Hepatocyte (in vitro differentiated cells): ENCODE measurements around the gene LCMT2. TPM values are rescaled to one million over a fixed set of nuclear protein-coding genes. Genes with fewer than 3 reads are reported as not detected.

Experiments
- DNase-seq: peaks from one replicate; pipeline ENCODE4 v3.0.0-alpha.2; 2016; ENCODE audit warnings: low spot score
- H2AFZ ChIP-seq: fragments of 200-600 bp; sonication (generic); 2 replicates; pipeline ENCODE4 v1.6.0; 2016; ENCODE audit warnings: antibody characterized with exemption, mild to moderate bottlenecking
- H3K27ac ChIP-seq: fragments of 200-600 bp; sonication (generic); 2 replicates; pipeline ENCODE4 v1.5.1; 2016; ENCODE audit warnings: mild to moderate bottlenecking
- H3K27me3 ChIP-seq: fragments of 200-600 bp; sonication (generic); 2 replicates; pipeline ENCODE4 v1.6.1; 2016
- H3K36me3 ChIP-seq: fragments of 200-600 bp; sonication (generic); replicated peaks from 2 replicates; pipeline ENCODE4 v1.5.1; 2016; ENCODE audit warnings: low read depth; ENCODE audit not compliant: insufficient read depth
- H3K4me1 ChIP-seq: fragments of 200-600 bp; sonication (generic); 2 replicates; pipeline ENCODE4 v1.5.1; 2016; ENCODE audit warnings: mild to moderate bottlenecking, moderate library complexity; ENCODE audit not compliant: insufficient read depth
- H3K4me2 ChIP-seq: fragments of 200-600 bp; sonication (generic); 2 replicates; pipeline ENCODE4 v1.6.0; 2016
- H3K4me3 ChIP-seq: fragments of 200-600 bp; sonication (generic); 2 replicates; pipeline ENCODE4 v1.5.1; 2016; ENCODE audit warnings: mild to moderate bottlenecking
- H3K79me2 ChIP-seq: fragments of 200-600 bp; sonication (generic); 2 replicates; pipeline ENCODE4 v1.6.0; 2017; ENCODE audit warnings: mild to moderate bottlenecking
- H3K9me2 ChIP-seq: fragments of 200-600 bp; sonication (generic); replicated peaks from 2 replicates; pipeline ENCODE4 v1.6.0; 2017; ENCODE audit warnings: mild to moderate bottlenecking; ENCODE audit not compliant: insufficient read depth
- H3K9me3 ChIP-seq: fragments of 200-600 bp; sonication (generic); 2 replicates; pipeline ENCODE4 v1.5.1; 2016; ENCODE audit warnings: low read depth, mild to moderate bottlenecking
- H4K20me1 ChIP-seq: fragments of 200-600 bp; sonication (generic); 2 replicates; pipeline ENCODE4 v1.6.0; 2016; ENCODE audit warnings: mild to moderate bottlenecking; ENCODE audit not compliant: insufficient read depth, poor library complexity, severe bottlenecking
- EZH2 ChIP-seq: fragments of 200-600 bp; sonication (generic); IDR thresholded peaks from 2 replicates; pipeline ENCODE4 v1.6.1; 2016; ENCODE audit warnings: antibody characterized with exemption, mild to moderate bottlenecking, borderline replicate concordance
- EZH2phosphoT487 ChIP-seq: fragments of 200-600 bp; sonication (generic); IDR thresholded peaks from one replicate; pipeline ENCODE4 v1.6.1; 2018; ENCODE audit warnings: antibody characterized with exemption, mild to moderate bottlenecking, low read depth, moderate library complexity; ENCODE audit not compliant: unreplicated experiment, severe bottlenecking
- WGBS: methylation state at CpG from one replicate; pipeline ENCODE4 v1.1.6; 2016; ENCODE audit warnings: low lambda C conversion rate; ENCODE audit errors: missing lambda C conversion rate; 5-methylcytosine and 5-hydroxymethylcytosine counted together
- polyA plus RNA-seq: library from polyadenylated mRNA; unstranded; fragments of >200 nt; fragmentation: Nextera tagmentation; extraction: Ambion mirVana; gene quantifications from 2 replicates; pipeline ENCODE4 v1.2.1, GENCODE V29; 2016
- total RNA-seq: library from RNA; depleted of rRNA; stranded (reverse); fragments of >200 nt; gene quantifications from 2 replicates; pipeline ENCODE4 v1.2.3, GENCODE V29; 2014
- TF ChIP-seq, protein P1 (sequence below): fragments of 200-600 bp; sonication (generic); IDR thresholded peaks from 2 replicates; pipeline ENCODE4 v1.5.1; 2016; ENCODE audit warnings: antibody characterized with exemption, mild to moderate bottlenecking; ENCODE audit not compliant: poor library complexity

The LCMT2 gene
- total and polyA plus RNA-seq, 2 experiments from 2014 or later: 6.3 to 9.1 TPM

DNA sequence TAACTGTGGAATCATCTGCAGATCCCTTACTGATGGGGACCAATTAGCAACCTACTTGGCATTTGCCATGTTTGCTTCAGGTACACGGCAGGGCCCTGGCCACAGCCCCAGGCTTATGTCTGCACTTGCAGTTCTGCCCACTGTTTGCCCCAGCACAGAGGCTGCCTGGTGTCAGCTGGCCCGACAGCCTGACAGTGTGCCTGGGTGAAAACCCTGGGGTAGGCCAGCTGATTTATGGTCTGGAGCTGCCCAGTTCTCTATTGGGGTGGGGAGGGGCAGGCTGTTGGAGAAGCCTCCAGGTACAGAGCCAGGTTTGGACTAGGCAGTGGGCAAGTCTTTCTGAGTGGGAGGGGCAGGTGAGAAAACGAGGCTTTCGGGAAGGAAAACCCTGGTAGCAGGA, 52.5 kb downstream of the LCMT2 start:
- 70% methylated on average over 4 of the region's 4 CpGs for WGBS
- H3K27me3 ChIP-seq: no peaks in the 10 kb centered on the region

DNA sequence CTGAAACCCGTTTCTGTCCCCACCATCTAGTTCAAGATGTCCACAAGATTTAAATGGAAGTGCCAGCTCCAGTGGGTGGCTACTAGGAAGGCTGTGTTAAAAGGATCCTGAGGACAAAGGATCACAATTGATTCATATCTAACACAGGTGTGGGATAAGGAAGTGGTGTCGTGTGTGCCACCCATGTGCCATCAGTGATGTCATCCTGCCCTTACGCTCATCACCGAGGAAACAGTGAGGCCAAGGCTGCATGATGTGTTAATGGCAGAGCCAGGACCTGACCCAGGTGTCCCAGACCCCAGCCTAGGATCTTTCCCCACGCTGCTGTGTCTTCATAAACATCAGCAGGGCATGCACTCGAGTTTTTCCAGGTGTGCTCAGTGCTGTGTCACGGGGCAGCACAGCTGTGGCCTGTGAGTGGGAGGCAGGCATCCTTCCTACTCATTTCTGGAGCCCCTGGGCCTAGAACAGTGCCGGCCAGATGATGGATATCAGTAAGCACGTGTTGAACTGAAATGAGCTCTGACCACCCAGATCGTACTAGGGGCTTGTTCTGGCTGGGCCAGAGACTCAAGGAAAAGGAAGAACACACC, 53.0 kb downstream of the LCMT2 start:
- no peak for TF ChIP-seq EZH2
- no peaks in the 10 kb centered on the region for H3K79me2 ChIP-seq
- DNase-seq: no peak
- no peaks in the 10 kb centered on the region for H4K20me1 ChIP-seq
- H3K4me2 ChIP-seq: no peak overlapping the region
- WGBS: 82% methylated on average over 10 of the region's 10 CpGs
- H3K27me3 ChIP-seq: no peaks in the 10 kb centered on the region
- H3K9me3 ChIP-seq: no peaks in the 10 kb centered on the region
- H3K9me2 ChIP-seq: no peaks in the 10 kb centered on the region
- H2AFZ ChIP-seq: no peak overlapping the region
- H3K36me3 ChIP-seq: no peaks in the 10 kb centered on the region
- no peaks in the 10 kb centered on the region for H3K4me1 ChIP-seq
- no peak overlapping the region for H3K27ac ChIP-seq
- H3K4me3 ChIP-seq: no peak overlapping the region

More for the DNA sequence above, 52.5 kb downstream of the LCMT2 start:
- no peak overlapping the region for H3K27ac ChIP-seq
- H3K79me2 ChIP-seq: no peaks in the 10 kb centered on the region
- H3K4me3 ChIP-seq: no peak overlapping the region
- TF ChIP-seq EZH2phosphoT487 (no peak), EZH2 (no peak)
- TF ChIP-seq, protein P1, sequence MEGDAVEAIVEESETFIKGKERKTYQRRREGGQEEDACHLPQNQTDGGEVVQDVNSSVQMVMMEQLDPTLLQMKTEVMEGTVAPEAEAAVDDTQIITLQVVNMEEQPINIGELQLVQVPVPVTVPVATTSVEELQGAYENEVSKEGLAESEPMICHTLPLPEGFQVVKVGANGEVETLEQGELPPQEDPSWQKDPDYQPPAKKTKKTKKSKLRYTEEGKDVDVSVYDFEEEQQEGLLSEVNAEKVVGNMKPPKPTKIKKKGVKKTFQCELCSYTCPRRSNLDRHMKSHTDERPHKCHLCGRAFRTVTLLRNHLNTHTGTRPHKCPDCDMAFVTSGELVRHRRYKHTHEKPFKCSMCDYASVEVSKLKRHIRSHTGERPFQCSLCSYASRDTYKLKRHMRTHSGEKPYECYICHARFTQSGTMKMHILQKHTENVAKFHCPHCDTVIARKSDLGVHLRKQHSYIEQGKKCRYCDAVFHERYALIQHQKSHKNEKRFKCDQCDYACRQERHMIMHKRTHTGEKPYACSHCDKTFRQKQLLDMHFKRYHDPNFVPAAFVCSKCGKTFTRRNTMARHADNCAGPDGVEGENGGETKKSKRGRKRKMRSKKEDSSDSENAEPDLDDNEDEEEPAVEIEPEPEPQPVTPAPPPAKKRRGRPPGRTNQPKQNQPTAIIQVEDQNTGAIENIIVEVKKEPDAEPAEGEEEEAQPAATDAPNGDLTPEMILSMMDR: no peak
- no peaks in the 10 kb centered on the region for H3K9me3 ChIP-seq
- H2AFZ ChIP-seq: no peak overlapping the region
- H3K9me2 ChIP-seq: no peaks in the 10 kb centered on the region
- H3K4me2 ChIP-seq: no peak overlapping the region
- H3K4me1 ChIP-seq: no peaks in the 10 kb centered on the region
- no peaks in the 10 kb centered on the region for H3K36me3 ChIP-seq
- H4K20me1 ChIP-seq: no peaks in the 10 kb centered on the region
- DNase-seq: no peak

- no peak for TF ChIP-seq EZH2
- TF ChIP-seq, protein P1: no peak
- no peak for TF ChIP-seq EZH2phosphoT487
- H3K4me1 ChIP-seq: no peaks in the 10 kb centered on the region
- H3K79me2 ChIP-seq: no peaks in the 10 kb centered on the region
- no peaks in the 10 kb centered on the region for H3K9me2 ChIP-seq
- no peaks in the 10 kb centered on the region for H3K9me3 ChIP-seq
- WGBS: 81% methylated on average over 12 of the region's 12 CpGs
- no peak for DNase-seq
- no peak overlapping the region for H2AFZ ChIP-seq
- H3K36me3 ChIP-seq: no peaks in the 10 kb centered on the region
- no peak overlapping the region for H3K4me2 ChIP-seq
- no peaks in the 10 kb centered on the region for H3K27me3 ChIP-seq
- H3K27ac ChIP-seq: no peak overlapping the region
- no peak overlapping the region for H3K4me3 ChIP-seq
- H4K20me1 ChIP-seq: no peaks in the 10 kb centered on the region
These were observed 53.7 kb downstream of the LCMT2 start for GRCh38 chr15:43276563-43277200.

- Histone ChIP-seq H3K36me3 (no peaks in the 10 kb centered on the region), H3K4me1 (no peaks in the 10 kb centered on the region), H3K4me2 (no peak overlapping the region), H3K4me3 (no peak overlapping the region), H3K9me2 (no peaks in the 10 kb centered on the region), H3K9me3 (no peaks in the 10 kb centered on the region), H3K27me3 (no peaks in the 10 kb centered on the region), H2AFZ (no peak overlapping the region), H4K20me1 (no peaks in the 10 kb centered on the region), H3K79me2 (no peaks in the 10 kb centered on the region), H3K27ac (no peak overlapping the region)
- 81% methylated on average over 15 of the region's 15 CpGs for WGBS
- TF ChIP-seq EZH2phosphoT487 (no peak), EZH2 (no peak)
- TF ChIP-seq, protein P1: no peak
- no peak for DNase-seq
These were observed 54.4 kb downstream of the LCMT2 start for GRCh38 chr15:43275740-43276562.
